Activated CD4-positive, CD25-positive, alpha-beta regulatory T cell treated with anti-CD3 and anti-CD28 coated beads, Interleukin-2, amount 50 U/mL, for 72 hours (primary cell): ENCODE data around the gene ACP2.
A peak's percentile ranks its signal among the peaks of the same experiment; 100 is the strongest.

Experiments used
- DNase-seq: peaks from one replicate; pipeline ENCODE4 v3.0.0; 2021

ACP2 gene, protein sequence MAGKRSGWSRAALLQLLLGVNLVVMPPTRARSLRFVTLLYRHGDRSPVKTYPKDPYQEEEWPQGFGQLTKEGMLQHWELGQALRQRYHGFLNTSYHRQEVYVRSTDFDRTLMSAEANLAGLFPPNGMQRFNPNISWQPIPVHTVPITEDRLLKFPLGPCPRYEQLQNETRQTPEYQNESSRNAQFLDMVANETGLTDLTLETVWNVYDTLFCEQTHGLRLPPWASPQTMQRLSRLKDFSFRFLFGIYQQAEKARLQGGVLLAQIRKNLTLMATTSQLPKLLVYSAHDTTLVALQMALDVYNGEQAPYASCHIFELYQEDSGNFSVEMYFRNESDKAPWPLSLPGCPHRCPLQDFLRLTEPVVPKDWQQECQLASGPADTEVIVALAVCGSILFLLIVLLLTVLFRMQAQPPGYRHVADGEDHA

DNA sequence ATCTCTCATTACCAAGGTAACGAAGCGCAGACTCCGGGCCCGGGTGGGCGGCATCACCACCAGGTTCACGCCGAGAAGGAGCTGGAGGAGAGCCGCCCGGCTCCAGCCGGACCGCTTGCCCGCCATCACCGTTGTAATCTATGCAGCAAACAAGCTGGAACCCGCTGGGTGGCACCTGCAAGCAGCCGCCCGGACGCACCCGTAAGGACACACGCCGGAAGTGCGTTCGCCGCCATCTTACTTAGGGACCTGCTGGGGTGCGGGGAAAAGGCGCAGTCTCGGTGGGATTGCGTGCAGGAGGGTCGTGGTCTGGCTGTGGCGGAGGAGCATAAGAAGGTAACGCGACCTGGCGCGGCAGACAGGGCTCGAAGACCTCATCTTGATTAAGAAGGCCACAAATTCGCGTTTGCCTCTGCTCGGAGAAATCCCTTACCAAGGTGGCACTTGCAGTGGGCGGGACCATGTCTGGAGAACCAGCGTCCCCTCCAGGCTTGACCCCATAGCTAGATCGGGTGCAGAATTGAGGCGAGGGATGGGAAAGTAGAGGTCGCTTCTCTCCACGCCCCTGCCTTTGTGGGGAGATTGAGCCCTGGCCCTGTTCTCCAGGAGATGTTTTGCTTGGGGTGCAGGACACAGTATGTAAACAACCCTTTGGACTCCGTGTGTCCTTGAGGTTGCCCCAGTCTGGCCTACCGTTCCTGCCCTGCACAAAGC is at the start of gene ACP2:
TSS of gene ACP2 (minus strand) at position 151 of the 714 bp plus-strand sequence. CDS start at position 126, 25 bp downstream.
- peak; percentile 85 for DNase-seq

DNA sequence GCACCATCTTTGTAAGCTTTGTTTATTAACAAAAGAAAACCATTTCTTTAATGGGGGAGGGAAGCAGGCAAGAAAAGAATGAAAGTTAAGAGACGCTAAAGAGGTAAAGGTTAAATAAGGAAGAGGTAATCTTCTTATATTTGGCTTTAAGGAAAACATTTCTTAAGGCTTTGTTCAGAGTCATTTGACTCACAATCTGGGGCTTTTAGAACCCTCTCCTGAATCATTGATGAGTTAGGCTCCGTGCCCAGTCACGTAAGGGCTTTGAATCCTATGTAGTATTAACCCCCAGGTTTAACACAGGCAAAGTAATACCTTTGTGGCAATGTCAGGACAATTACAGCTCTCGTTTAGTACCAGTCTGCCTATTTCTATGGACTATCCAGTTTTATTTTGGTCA is 47.4 kb upstream of the ACP2 start:
- no peak for DNase-seq

DNA sequence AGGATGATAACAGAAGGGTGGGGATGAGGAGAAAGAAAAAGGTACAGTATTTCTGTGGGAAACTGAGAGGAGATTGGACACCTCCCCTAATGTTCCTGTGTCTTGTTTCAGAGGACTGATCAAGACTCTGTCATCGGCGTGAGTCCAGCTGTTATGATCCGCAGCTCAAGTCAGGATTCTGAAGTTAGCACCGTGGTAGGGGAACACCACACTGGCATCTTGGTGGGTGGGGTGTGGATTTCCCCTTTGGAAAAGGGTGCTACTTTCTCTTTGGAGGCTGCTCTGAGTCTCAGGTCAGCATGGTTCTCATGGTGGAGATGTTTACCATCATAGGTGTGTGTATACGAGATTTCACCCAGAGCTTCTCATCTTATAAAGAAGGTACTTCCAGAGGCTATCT is 46.8 kb upstream of the ACP2 start:
- DNase-seq: no peak

DNA sequence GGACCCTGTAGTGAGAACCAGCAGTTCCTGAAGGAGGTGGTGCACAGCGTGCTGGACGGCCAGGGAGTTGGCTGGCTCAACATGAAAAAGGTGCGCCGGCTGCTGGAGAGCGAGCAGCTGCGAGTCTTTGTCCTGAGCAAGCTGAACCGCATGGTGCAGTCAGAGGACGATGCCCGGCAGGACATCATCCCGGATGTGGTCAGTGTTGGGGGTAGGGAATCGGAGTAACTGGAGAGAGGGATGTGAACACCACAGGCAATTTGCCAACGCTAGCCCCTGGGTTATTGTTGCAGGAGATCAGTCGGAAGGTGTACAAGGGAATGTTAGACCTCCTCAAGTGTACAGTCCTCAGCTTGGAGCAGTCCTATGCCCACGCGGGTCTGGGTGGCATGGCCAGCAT is 41.2 kb upstream of the ACP2 start:
- DNase-seq: no peak

DNA sequence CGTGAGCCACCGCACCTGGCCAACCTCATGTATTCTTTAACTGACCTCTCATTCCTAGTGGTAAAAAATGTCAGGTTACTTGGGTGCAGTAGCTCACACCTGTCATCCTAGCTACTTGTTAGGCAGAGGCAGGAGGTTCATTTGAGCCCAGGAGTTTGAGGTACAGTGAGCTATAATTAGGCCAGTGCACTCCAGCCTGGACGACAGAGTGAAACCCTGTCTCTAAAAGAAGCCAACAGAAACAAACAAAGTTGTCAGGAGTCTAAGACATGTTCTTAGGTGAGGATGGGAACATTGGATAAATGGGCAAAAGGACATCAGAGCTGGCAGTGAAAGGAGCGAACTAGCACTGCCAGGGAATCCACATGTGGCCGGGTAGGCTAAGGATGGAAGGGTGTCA is 39.5 kb upstream of the ACP2 start:
- DNase-seq: no peak

DNA sequence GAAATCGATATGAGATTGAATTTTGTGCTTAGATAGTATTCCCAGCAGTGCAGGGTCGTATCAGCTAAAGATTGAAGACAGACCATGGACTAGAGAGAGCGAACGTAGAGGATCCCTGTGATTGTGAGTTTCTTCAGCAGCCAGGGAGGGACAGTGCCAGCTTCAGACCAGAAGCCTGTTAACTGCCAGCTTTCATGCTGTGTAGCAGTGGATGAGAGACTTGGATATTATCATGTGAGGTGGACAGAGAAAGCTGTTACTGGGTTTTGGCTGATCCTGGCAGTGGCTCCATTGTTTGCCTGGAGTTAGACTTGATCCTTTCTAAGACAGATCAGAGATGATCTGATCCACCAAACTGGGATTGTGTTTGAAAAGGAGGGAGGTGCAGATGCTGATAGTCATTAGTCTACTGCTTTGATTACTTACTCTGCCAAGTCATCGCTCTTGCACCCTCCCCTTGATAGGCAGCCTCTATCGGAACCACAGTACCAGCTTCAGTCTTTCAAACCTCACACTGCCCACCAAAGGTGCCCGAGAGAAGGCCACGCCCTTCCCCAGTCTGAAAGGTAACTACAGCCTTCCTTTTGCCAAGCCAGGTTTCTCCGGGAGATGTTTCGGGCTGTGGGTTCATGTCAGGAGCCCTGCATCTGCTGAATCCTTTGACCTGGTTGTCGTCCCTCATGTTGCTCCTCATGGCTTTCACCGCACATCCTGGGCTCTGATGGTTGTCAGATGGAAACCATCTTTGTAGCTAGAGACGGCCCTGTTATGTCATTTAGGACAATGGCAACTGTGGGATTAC is 37.6 kb upstream of the ACP2 start:
- DNase-seq: no peak

DNA sequence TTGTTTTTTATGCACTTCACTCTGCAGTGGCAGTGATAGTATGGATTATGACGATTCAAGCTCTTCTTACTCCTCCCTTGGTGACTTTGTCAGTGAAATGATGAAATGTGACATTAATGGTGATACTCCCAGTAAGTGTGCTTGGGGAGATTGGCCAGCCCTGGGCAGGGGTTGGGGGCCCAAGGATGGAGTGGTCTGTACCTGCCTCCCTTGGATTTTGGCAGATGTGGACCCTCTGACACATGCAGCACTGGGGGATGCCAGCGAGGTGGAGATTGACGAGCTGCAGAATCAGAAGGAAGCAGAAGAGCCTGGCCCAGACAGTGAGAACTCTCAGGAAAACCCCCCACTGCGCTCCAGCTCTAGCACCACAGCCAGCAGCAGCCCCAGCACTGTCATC is 35.5 kb upstream of the ACP2 start:
- DNase-seq: no peak

DNA sequence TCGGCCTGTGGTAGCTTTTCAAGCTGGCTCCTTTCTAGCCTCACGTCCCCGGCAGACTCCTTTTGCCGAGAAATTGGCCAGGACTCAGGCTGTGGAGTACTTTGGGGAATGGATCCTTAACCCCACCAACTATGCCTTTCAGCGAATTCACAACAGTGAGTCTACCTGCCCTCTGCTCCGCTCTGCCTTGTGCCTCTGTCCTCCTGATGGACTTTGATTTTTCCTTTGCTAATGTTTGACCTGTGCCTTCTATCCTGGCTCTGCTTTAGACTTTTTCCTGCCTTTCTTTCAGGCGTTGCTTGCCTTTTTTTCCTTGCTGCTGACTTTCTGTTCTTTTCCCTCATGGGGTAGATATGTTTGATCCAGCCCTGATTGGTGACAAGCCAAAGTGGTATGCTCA is 33.8 kb upstream of the ACP2 start:
- no peak for DNase-seq

DNA sequence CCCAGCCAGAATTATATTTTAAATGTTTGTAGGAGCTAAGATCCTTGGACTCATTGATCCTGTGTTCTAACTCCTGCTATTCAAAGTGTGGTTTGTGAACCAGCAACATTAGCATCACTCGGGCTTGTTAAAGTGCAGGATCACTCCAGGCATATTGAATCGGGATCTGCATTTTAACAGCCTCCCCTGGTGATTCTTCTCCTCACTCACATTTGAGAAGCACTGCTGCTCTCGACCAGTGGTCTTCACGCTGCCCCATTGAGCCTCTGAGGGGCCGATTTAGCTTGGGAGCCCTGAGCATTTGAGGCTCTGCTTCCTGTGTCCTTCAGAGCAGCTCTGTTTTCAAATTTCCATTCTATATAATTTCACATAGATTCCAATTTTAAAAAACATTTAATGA is 32.2 kb upstream of the ACP2 start:
- no peak for DNase-seq

DNA sequence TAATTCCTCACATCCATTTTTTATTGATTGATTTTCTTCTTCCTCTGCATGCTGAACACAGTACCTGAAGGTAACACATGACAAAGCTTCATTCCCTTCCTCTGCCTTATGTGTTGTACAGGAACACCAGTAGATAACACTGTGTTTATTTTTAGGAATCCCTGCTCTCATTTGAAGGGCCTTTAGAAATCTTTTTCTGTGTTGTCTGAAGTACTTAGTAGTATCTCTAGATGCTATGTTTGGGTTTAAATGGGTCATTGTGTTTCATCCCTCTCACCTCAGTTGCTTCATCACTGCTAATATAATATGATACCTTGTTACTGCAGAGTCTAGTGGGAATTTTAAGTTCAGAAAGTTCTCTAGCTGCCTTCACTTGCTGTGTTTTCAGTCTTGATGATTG is 31.5 kb upstream of the ACP2 start:
- DNase-seq: no peak

DNA sequence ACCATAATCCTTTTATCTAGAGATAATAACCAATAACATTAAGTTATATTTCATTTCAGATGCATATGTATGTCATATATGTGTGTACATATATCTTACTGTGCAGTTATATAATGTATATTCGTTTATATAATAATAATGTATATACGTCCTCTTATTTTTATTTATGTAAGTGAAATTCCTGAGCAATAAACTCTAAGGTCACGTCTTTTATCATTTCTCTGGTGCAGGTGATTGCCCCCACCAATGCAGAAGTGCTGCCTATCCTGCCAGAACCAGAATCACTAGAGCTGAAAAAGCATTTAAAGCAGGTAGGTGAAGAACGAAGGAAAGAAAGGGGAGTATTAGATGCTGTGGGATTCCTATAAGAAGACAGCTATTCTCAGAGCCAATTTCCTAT is 30.2 kb upstream of the ACP2 start:
- no peak for DNase-seq

DNA sequence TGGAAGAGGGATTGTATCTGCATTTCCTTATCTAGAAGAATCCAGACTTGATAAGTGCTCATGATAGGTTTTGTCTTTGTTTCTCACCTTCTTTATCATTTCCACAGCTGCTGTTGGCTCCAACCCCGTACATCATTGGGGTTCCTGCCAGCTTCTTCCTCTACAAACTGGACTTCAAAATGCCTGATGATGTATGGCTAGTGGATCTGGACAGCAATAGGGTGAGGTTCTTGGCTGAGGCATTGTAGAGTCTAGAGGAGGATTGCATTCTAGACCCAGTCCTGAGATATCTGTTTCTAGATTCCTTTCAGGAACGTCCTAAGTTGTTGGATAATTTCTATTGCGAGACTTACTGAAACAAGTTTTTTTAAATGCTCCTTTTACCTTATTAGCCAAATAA is 29.4 kb upstream of the ACP2 start:
- no peak for DNase-seq

DNA sequence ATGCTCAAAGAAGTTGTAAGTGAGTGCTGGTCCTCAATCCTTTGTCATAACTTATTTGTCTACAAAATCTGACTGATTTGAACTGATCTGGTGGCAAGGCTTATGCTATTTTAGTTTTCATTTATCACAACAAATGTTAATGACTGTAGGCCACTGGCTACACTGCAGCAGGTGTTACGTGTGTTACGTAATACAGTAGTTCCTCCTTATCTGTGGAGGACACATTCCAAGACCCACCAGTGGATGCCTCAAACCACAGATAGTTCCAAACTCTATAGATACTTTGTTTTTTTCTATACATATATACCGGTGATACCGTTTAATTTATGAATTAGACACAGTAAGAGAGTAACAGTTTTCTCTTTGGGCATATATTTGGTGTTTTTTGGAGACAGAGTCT is 28.3 kb upstream of the ACP2 start:
- DNase-seq: no peak

DNA sequence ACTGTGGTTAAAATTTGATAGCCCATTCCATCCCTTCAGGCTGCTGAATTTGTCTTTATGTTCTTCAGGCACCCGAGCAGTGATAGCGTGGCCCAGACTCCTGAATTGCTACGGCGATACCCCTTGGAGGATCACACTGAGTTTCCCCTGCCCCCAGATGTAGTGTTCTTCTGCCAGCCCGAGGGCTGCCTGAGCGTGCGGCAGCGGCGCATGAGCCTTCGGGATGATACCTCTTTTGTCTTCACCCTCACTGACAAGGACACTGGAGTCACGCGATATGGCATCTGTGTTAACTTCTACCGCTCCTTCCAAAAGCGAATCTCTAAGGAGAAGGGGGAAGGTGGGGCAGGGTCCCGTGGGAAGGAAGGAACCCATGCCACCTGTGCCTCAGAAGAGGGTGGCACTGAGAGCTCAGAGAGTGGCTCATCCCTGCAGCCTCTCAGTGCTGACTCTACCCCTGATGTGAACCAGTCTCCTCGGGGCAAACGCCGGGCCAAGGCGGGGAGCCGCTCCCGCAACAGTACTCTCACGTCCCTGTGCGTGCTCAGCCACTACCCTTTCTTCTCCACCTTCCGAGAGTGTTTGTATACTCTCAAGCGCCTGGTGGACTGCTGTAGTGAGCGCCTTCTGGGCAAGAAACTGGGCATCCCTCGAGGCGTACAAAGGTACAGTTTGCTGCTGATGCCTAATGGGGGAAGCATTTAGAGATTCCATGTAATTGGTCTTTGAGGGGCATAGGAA is 26.1 kb upstream of the ACP2 start:
- DNase-seq: no peak

DNA sequence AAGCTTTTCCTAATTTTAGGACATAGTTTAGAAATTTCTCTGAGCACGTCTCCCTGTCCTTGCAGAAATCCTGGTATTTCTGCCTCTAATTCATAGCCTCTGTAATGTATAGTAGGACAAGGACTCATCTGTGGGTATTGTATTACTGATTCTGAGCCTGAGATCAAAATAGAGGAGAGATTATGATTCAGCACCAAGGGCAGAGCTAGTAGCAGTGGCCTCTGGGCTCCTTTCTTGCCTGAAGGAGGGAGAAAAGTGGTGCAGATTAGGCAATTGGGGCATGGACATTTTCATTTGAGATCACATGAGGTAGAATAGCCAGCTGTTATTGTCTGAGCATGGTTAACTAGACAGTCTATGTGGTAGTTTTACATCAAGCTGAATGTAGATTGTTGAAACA is 24.1 kb upstream of the ACP2 start:
- no peak for DNase-seq

DNA sequence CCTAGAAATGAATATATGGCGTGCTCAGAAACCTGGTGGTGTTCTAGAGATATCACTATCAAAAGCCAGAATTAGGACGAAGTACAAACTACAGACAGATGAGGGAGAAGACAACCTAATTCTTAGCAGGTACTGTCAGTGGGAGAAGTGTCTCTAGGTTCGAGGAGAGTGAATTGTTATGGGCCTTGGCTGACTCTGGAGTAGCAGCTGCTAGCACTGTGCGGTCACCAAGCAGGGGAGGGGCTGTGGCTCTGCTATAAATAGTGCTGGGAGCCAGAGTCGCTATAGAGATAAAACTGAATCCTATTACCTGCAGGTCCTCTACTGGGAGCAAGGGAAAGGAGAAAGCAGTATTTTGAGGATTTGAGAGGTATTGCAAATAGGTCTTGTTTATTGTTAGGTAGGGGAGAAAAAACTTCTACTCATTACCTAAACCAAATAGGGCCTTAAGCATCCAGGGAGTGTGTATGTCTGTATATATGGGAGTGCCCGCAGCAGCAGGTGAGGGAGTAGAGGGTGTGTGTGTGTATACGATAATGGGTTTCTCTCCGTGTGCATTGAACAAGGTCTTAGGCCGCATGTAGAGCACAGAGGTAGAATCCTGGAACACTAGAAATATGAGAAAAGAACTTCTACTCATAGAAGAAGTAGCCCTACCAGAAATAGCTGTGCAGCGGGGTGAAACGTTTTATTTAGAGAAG is 23.5 kb upstream of the ACP2 start:
- no peak for DNase-seq

DNA sequence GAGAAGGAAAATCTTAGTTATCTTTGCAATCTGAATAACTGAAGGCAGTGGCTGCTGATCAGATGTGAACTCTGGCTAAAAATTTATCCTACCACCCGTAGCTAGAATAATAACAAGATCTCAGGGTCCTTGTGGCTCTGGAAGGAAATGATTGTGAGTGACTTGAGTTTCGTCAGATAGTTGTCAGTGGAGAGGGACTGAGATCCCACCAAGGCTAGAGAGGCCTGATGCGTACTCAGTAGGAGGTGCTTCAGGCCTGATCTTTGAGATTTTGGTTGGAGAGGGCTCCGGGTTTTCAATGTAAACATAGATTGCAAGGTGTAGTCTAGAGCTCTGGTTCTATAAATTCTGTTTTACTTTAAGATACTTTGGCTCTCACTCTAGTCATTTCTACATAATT is 22.7 kb upstream of the ACP2 start:
- DNase-seq: no peak

DNA sequence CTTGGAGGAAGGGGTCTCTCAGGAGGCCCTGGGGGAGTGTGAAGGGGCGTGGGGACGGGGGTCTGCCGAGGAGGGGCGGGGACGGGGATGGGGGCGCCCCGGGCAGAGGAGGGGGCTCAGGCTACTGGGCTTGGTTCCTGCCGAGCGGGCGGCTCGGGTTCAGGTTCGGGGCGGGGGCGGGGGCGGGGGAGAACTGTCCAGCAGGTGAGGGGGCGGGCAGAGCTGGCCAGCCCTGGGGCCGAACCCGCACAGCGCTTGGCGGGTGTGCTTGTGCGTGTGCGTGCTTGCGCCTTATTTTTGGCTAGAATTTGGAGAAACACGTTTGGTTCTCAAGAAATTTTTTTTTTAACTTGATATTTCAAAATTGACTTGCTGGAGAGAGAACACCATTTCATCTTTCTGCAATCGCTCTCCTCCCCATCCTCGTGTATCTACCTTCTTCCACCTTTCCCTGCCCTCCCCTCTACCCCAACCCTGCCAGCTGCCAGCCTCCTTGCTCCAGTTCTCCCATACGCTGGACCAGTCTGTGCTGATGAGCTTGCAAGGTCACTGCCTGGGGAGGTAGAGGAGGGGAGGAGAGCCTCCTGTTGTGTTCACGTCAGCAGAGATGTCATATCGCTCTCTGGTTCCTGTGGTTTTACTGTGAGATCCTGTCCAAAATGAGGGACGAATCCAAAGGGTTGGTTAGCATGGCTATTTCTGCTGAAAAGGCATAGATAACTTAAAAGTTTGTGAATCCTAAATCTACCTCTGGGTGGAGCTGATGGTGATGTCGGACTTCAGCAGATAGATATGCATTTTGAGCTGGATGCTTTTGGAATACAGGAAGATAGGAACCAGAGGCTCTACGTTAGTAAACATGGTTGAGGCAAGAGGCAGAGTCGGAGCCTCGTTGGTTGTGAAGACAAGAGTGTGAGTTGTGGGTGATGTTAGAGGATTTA is 22.0 kb upstream of the ACP2 start:
- DNase-seq: no peak

DNA sequence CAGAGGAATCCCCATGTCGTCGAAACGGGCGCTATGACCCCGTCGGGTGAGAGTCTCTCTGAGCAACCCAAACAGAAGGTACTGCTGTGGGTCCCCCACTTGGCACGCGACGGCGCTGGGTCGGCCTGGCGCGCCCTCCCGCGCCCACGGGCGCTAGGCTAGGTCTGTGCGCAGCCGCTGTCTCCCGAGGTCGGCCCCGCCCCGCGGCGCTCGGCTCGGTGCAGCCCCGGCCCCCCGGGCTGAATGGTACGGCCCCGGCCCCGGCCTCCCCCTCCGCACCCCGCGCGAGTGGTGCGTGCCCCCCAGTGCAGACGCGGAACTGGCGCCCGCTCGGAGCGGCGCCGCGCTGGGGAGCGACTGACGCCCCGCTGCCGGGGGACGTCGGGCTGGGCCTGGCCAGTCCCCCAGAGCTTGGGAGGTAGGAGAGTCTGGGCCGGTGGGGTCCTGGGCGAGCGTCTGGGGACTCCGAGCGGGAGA is 21.3 kb upstream of the ACP2 start, which contains the start of gene MADD:
TSS of gene MADD (plus strand) at position 305 of the 477 bp plus-strand sequence.
- peak; percentile 90 for DNase-seq

DNA sequence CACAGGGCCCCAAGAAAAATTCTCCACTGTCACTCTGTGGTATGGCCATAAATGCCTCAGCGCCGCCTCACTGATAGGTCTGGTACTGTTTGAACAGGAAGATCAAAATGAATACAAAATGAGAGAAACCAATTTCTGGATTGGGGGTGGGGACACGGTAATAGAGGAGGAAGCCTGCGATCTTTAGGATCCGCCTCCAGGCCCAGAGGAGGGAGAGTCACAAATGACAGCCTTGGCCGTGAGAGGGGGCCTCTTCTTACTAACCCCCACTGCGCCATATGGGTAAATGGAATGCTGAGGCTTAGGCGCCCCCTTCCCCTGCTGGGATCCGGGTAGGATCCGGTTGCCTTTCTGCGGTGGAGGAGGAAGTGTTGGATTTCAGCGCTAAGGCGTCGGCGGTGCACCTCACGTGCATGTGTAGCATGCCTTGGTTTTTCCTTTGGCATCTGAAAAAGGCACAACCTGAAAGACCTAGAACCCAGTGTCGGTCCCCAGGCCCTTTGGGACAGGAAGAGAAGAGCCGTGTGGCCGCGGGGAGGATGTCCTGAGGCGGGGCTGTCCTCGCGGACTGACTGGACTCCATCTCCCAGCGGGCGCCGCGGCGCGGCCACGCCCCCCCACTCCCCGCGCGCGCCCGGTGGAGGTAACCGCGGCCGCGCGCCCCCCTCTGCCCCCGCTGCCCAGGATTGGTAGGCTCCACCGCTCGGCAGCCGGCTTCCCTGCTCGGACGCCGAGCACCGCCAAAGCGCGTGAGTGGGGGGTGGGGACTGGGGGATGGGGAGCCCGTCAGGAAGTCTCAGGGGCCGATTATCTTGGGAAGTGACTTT is 20.6 kb upstream of the ACP2 start:
- peak; percentile 84 for DNase-seq
